ENCODE results near the gene HELZ. TPM values are rescaled to one million over a fixed set of nuclear protein-coding genes. Genes with fewer than 3 reads are reported as not detected.

The HELZ gene
- total RNA-seq, 1 experiment from 2014 or later: 49.8 TPM

GRCh38 chr17:67055041-67055443, 190.0 kb downstream of the HELZ start:
- no peak overlapping the region for H3K4me3 Mint-ChIP-seq
- Histone ChIP-seq H2BK15ac (ENCODE audit: low read depth, low read length) (no peak overlapping the region), H2BK12ac (ENCODE audit: insufficient read length, low read depth, low read length) (no peak overlapping the region), H4K20me1 (ENCODE audit: control insufficient read depth, insufficient read depth, insufficient read length) (no peaks in the 10 kb centered on the region), H2AFZ (ENCODE audit: low read length) (no peak overlapping the region), H4K8ac (replicated peaks; ENCODE audit: insufficient read length, low read depth, low read length) (no peak overlapping the region), H3K23ac (ENCODE audit: insufficient read length, low read depth, low read length) (no peak overlapping the region), H3K23me2 (ENCODE audit: insufficient read length, low read depth, low read length, poor library complexity, severe bottlenecking) (no peaks in the 10 kb centered on the region), H4K5ac (ENCODE audit: insufficient read length, low read depth, low read length) (no peak overlapping the region), H3K9ac (ENCODE audit: extremely low read depth, insufficient read length, low read length) (no peak overlapping the region), H3K4me1 (ENCODE audit: insufficient read depth, low read length) (no peaks in the 10 kb centered on the region), H3K79me1 (ENCODE audit: insufficient read depth, low read depth, low read length, poor library complexity, severe bottlenecking) (no peaks in the 10 kb centered on the region), H3K9me3 (ENCODE audit: control insufficient read depth, low read depth, low read length) (no peaks in the 10 kb centered on the region), H3K56ac (ENCODE audit: insufficient read length, low read depth, low read length) (no peak overlapping the region), H4K91ac (ENCODE audit: insufficient read length, low read depth, low read length) (no peak overlapping the region), H2BK120ac (ENCODE audit: low read depth, low read length, poor library complexity, severe bottlenecking) (no peak overlapping the region), H3K14ac (ENCODE audit: insufficient read depth, low read length) (no peak overlapping the region), H2BK20ac (ENCODE audit: low read depth, low read length, poor library complexity, severe bottlenecking) (no peak overlapping the region), H3K79me2 (ENCODE audit: insufficient read depth, low read length) (no peaks in the 10 kb centered on the region), H3K4ac (ENCODE audit: low read depth, low read length) (no peak overlapping the region), H3K4me2 (ENCODE audit: insufficient read depth, insufficient read length, low read length) (no peak overlapping the region), H3K18ac (ENCODE audit: insufficient read length, low read depth, low read length) (no peak overlapping the region), H2AK5ac (ENCODE audit: insufficient read length, low read length) (no peak overlapping the region), H3K27me3 (ENCODE audit: insufficient read depth, low read length) (no peaks in the 10 kb centered on the region), H3T11ph (ENCODE audit: low read length) (no peak overlapping the region), H2BK5ac (ENCODE audit: insufficient read length, low read length) (no peak overlapping the region), H3K27ac (ENCODE audit: insufficient read length, low read depth, low read length) (no peak overlapping the region)
- no peaks in the 10 kb centered on the region; a peak in 1 of 5 replicates for H3K9me3 Mint-ChIP-seq
- H3K27me3 Mint-ChIP-seq (ENCODE audit: low read depth): peaks cover 1% of the 10 kb centered on the region; the same call in 1 of the 2 replicates
- peaks cover 0 to 3% of the 10 kb centered on the region in 2 experiments; a peak in 2 of 4 replicates for H3K4me1 Mint-ChIP-seq
- no peaks in the 10 kb centered on the region for H3K36me3 Mint-ChIP-seq (ENCODE audit: insufficient read depth in 1 of 3, low read depth in 3 of 3)
- no CpG with 5 or more reads among the region's 19 CpGs for WGBS (ENCODE audit: extremely low coverage, insufficient read length, low lambda C conversion rate)
- no peak overlapping the region for H3K27ac Mint-ChIP-seq
- no peak for DNase-seq
- TF ChIP-seq, protein P1, sequence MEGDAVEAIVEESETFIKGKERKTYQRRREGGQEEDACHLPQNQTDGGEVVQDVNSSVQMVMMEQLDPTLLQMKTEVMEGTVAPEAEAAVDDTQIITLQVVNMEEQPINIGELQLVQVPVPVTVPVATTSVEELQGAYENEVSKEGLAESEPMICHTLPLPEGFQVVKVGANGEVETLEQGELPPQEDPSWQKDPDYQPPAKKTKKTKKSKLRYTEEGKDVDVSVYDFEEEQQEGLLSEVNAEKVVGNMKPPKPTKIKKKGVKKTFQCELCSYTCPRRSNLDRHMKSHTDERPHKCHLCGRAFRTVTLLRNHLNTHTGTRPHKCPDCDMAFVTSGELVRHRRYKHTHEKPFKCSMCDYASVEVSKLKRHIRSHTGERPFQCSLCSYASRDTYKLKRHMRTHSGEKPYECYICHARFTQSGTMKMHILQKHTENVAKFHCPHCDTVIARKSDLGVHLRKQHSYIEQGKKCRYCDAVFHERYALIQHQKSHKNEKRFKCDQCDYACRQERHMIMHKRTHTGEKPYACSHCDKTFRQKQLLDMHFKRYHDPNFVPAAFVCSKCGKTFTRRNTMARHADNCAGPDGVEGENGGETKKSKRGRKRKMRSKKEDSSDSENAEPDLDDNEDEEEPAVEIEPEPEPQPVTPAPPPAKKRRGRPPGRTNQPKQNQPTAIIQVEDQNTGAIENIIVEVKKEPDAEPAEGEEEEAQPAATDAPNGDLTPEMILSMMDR (conservative IDR thresholded peaks at IDR 0.05): no peak

All from H9 (cell line).